ENCODE measurements around the gene DNAAF1.

The DNAAF1 gene

GRCh38 chr16:84124257-84125073, 20.6 kb upstream of the DNAAF1 start:
- DNase-seq: no peak

- no peak for DNase-seq
Measured at GRCh38 chr16:84131117-84131516, 14.0 kb upstream of the DNAAF1 start.

GRCh38 chr16:84132527-84133285, 12.4 kb upstream of the DNAAF1 start:
- no peak for DNase-seq

- no peak for DNase-seq
Measured at GRCh38 chr16:84136331-84137125, 8.6 kb upstream of the DNAAF1 start.

GRCh38 chr16:84137287-84137686, 7.8 kb upstream of the DNAAF1 start:
- DNase-seq: no peak

GRCh38 chr16:84137769-84138357, 7.2 kb upstream of the DNAAF1 start:
- DNase-seq: no peak

- no peak for DNase-seq
Measured at GRCh38 chr16:84138500-84138823, 6.6 kb upstream of the DNAAF1 start.

GRCh38 chr16:84138824-84139627, 6.1 kb upstream of the DNAAF1 start:
- no peak for DNase-seq

- no peak for DNase-seq
Measured at GRCh38 chr16:84139628-84140258, 5.4 kb upstream of the DNAAF1 start.

GRCh38 chr16:84141143-84141670, 3.9 kb upstream of the DNAAF1 start:
- DNase-seq: no peak

- DNase-seq: no peak
Measured at GRCh38 chr16:84143081-84143480, 2.0 kb upstream of the DNAAF1 start.

- DNase-seq: no peak
Measured at GRCh38 chr16:84143784-84144199, 1.3 kb upstream of the DNAAF1 start.

- no peak for DNase-seq
Measured at GRCh38 chr16:84144209-84144858, 774 bp upstream of the DNAAF1 start.

GRCh38 chr16:84150926-84151325, 5.8 kb downstream of the DNAAF1 start:
- no peak for DNase-seq

GRCh38 chr16:84153660-84154214, 8.6 kb downstream of the DNAAF1 start:
- DNase-seq: no peak

- DNase-seq: no peak
Measured at GRCh38 chr16:84155226-84155625, 10.1 kb downstream of the DNAAF1 start.

GRCh38 chr16:84155771-84156170, 10.7 kb downstream of the DNAAF1 start:
- DNase-seq: no peak

GRCh38 chr16:84156342-84156784, 11.3 kb downstream of the DNAAF1 start:
- no peak for DNase-seq

GRCh38 chr16:84159007-84159406, 13.9 kb downstream of the DNAAF1 start:
- DNase-seq: no peak

GRCh38 chr16:84159800-84160199, 14.7 kb downstream of the DNAAF1 start:
- no peak for DNase-seq

GRCh38 chr16:84161037-84161436, 15.9 kb downstream of the DNAAF1 start:
- no peak for DNase-seq

All from cerebellar nuclear complex (tissue), 1 donor.